ENCODE results near the gene EXTL1.

- TF ChIP-seq EZH2 (IDR thresholded peaks at IDR 0.05): no peak
- TF ChIP-seq, protein P1, sequence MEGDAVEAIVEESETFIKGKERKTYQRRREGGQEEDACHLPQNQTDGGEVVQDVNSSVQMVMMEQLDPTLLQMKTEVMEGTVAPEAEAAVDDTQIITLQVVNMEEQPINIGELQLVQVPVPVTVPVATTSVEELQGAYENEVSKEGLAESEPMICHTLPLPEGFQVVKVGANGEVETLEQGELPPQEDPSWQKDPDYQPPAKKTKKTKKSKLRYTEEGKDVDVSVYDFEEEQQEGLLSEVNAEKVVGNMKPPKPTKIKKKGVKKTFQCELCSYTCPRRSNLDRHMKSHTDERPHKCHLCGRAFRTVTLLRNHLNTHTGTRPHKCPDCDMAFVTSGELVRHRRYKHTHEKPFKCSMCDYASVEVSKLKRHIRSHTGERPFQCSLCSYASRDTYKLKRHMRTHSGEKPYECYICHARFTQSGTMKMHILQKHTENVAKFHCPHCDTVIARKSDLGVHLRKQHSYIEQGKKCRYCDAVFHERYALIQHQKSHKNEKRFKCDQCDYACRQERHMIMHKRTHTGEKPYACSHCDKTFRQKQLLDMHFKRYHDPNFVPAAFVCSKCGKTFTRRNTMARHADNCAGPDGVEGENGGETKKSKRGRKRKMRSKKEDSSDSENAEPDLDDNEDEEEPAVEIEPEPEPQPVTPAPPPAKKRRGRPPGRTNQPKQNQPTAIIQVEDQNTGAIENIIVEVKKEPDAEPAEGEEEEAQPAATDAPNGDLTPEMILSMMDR (IDR thresholded peaks at IDR 0.05): no peak
Measured at GRCh38 chr1:26029054-26029863, 7.7 kb downstream of the EXTL1 start.
